ENCODE results near the gene ANKRD40.

The ANKRD40 gene

DNA sequence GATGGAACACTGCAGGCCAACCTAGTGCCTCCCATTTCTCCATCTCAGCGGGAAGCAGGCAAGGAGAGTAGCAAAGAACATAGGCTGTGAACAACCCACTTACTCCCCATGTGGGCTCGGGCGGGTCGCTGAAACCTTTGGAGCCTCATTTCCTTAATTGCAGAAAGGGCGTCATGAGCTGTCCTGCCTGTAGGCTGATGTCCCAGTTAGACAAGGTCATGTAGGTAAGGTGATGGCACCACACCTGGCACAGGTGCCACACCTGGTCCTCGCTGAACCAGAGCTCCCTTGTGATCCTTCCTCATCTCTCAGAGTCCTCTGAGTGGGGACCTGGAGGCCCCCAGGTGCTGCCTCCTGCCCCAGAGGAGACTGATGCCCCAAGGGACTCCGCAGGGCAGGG, 50.1 kb downstream of the ANKRD40 start:
- no peak for DNase-seq (ENCODE audit: insufficient read length, low spot score)
- FAIRE-seq: no peak
- TF ChIP-seq POLR2AphosphoS5 (IDR thresholded peaks at IDR 0.05; ENCODE audit: low read depth, low read length): no peak
- no peak for TF ChIP-seq POU2F2 (IDR thresholded peaks at IDR 0.05; ENCODE audit: low read depth, low read length)
- no peak for TF ChIP-seq PAX5 (IDR thresholded peaks at IDR 0.05; ENCODE audit: insufficient read depth, low read length, severe bottlenecking)
- no peak for TF ChIP-seq TAF1 (IDR thresholded peaks at IDR 0.05; ENCODE audit: low read depth, low read length)
- TF ChIP-seq SPI1 (IDR thresholded peaks at IDR 0.05; ENCODE audit: low read depth, low read length): no peak
- no peak for TF ChIP-seq POLR2A (IDR thresholded peaks at IDR 0.05; ENCODE audit: low read depth, low read length)

GRCh38 chr17:50657054-50657453, 50.7 kb downstream of the ANKRD40 start:
- FAIRE-seq: no peak
- TF ChIP-seq POU2F2 (IDR thresholded peaks at IDR 0.05; ENCODE audit: low read depth, low read length) (no peak), SPI1 (IDR thresholded peaks at IDR 0.05; ENCODE audit: low read depth, low read length) (no peak), TAF1 (IDR thresholded peaks at IDR 0.05; ENCODE audit: low read depth, low read length) (no peak), POLR2A (IDR thresholded peaks at IDR 0.05; ENCODE audit: low read depth, low read length) (no peak), PAX5 (IDR thresholded peaks at IDR 0.05; ENCODE audit: insufficient read depth, low read length, severe bottlenecking) (no peak), POLR2AphosphoS5 (IDR thresholded peaks at IDR 0.05; ENCODE audit: low read depth, low read length) (no peak)

DNA sequence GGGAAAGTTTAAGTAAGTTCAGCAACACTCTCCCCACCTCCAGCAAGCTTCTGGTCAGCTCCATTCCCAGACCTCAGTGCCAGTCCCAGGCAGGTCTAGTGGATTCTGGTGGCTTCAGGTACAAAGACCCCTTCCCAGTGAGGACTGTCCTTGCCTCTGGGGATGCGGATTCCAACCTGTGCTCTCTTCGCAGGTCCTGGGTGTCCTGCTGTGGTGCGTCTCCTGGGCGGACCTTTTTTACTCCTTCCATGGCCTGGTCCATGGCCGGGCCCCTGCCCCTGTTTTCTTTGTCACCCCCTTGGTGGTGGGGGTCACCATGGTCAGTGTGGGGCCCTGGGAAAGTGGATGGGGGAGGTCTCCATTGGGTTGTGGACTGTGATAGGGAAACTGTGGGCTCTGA, 51.2 kb downstream of the ANKRD40 start:
- no peak for TF ChIP-seq PAX5 (IDR thresholded peaks at IDR 0.05; ENCODE audit: insufficient read depth, low read length, severe bottlenecking)
- no peak for TF ChIP-seq SPI1 (IDR thresholded peaks at IDR 0.05; ENCODE audit: low read depth, low read length)
- no peak for TF ChIP-seq POLR2A (IDR thresholded peaks at IDR 0.05; ENCODE audit: low read depth, low read length)
- TF ChIP-seq POLR2AphosphoS5 (IDR thresholded peaks at IDR 0.05; ENCODE audit: low read depth, low read length): no peak
- no peak for DNase-seq (ENCODE audit: insufficient read length, low spot score)
- no peak for FAIRE-seq

More at GRCh38 chr17:50657054-50657453, 50.7 kb downstream of the ANKRD40 start:
- DNase-seq (ENCODE audit: insufficient read length, low spot score): no peak

GRCh38 chr17:50653738-50654137, 54.0 kb downstream of the ANKRD40 start:
- no peak for FAIRE-seq
- TF ChIP-seq POU2F2 (IDR thresholded peaks at IDR 0.05; ENCODE audit: low read depth, low read length) (no peak), POLR2AphosphoS5 (IDR thresholded peaks at IDR 0.05; ENCODE audit: low read depth, low read length) (no peak), SPI1 (IDR thresholded peaks at IDR 0.05; ENCODE audit: low read depth, low read length) (no peak), PAX5 (IDR thresholded peaks at IDR 0.05; ENCODE audit: insufficient read depth, low read length, severe bottlenecking) (no peak), TAF1 (IDR thresholded peaks at IDR 0.05; ENCODE audit: low read depth, low read length) (no peak), POLR2A (IDR thresholded peaks at IDR 0.05; ENCODE audit: low read depth, low read length) (no peak)
- DNase-seq (ENCODE audit: insufficient read length, low spot score): no peak

DNA sequence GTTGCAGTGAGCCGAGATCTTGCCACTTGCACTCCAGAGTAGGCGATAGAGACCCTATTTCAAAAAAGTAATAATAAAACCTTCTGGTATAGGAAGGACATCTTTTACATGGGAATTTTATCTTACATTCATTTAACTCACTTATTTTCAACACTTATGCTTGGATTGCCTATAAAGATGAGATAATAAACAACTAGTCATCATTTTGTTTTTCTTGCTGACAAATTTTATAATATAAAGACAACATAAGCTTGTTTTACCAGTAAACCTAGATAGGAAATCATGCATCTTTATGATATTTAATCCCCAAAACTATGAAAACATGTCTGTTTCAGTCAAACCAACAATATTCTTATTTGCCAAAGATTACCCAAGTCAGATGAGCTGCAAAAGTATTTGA, 56.1 kb downstream of the ANKRD40 start:
- FAIRE-seq (no peak), DNase-seq (ENCODE audit: insufficient read length, low spot score) (no peak)
- TF ChIP-seq PAX5 (IDR thresholded peaks at IDR 0.05; ENCODE audit: insufficient read depth, low read length, severe bottlenecking) (no peak), POLR2A (IDR thresholded peaks at IDR 0.05; ENCODE audit: low read depth, low read length) (no peak), SPI1 (IDR thresholded peaks at IDR 0.05; ENCODE audit: low read depth, low read length) (no peak), POU2F2 (IDR thresholded peaks at IDR 0.05; ENCODE audit: low read depth, low read length) (no peak), POLR2AphosphoS5 (IDR thresholded peaks at IDR 0.05; ENCODE audit: low read depth, low read length) (no peak), TAF1 (IDR thresholded peaks at IDR 0.05; ENCODE audit: low read depth, low read length) (no peak)

DNA sequence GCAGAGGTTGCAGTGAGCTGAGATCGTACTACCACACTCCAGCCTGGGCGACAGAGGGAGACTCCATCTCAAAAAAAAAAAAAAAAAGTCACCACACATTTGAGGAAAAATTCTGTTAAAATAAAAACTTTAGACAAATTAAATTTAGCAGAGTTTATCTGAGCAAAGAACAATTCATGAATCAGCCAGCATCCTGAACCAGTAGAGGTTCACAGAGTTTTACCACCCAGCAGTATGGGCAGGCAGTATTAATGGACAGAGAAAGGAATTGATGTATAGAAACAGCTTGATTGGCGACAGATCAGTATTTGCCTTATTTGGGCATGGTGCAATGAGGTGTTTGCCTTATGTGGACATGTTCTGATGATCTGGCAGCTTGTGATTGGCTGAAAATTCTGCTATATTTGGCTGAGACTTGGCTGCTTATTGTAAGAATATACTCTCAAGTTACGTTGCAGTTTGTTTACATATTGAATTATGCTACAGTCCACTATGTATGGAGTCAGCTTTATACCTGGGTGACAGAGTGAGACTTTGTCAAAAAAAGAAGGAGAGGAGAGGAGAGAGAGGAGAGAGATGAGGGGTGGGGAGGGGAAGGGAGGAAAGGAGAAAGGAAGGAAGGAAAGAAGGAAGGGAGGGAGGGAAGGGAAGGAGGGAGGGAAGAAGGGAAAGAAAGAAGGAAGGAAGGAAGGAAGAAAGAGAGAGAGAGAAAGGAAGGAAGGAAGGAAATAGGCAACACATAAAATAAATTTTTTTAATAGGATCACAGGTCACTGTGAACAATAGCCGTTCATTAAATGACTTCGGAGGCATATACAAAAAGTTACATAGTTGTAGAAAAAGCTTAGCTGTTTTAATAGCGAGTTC, 58.4 kb downstream of the ANKRD40 start:
- TF ChIP-seq TAF1 (IDR thresholded peaks at IDR 0.05; ENCODE audit: low read depth, low read length): no peak
- no peak for TF ChIP-seq POLR2AphosphoS5 (IDR thresholded peaks at IDR 0.05; ENCODE audit: low read depth, low read length)
- no peak for TF ChIP-seq POU2F2 (IDR thresholded peaks at IDR 0.05; ENCODE audit: low read depth, low read length)
- TF ChIP-seq SPI1 (IDR thresholded peaks at IDR 0.05; ENCODE audit: low read depth, low read length): no peak
- no peak for TF ChIP-seq PAX5 (IDR thresholded peaks at IDR 0.05; ENCODE audit: insufficient read depth, low read length, severe bottlenecking)
- TF ChIP-seq POLR2A (IDR thresholded peaks at IDR 0.05; ENCODE audit: low read depth, low read length): no peak
- FAIRE-seq: no peak
- DNase-seq (ENCODE audit: insufficient read length, low spot score): no peak

DNA sequence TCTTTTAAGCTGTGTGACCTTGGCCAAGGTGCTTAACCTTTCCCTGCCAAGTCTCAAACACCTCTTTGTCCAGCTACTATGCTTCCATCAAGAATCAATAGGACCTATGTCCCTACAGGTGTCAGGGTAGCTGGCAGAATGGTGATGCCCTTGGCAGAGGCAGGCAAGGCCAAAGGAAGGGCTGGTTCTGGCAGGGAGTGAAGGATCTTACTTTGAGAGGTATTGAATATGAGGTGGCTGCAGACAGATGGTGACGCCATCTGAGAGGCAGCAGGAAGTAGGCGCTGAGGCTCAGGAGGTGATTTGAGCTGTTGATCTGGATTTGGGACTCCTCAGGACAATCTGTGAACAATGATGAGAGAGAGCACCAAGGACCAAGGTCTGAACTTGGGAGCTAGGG, 60.5 kb downstream of the ANKRD40 start:
- DNase-seq (ENCODE audit: insufficient read length, low spot score) (no peak), FAIRE-seq (no peak)
- TF ChIP-seq POU2F2 (IDR thresholded peaks at IDR 0.05; ENCODE audit: low read depth, low read length) (no peak), PAX5 (IDR thresholded peaks at IDR 0.05; ENCODE audit: insufficient read depth, low read length, severe bottlenecking) (no peak), TAF1 (IDR thresholded peaks at IDR 0.05; ENCODE audit: low read depth, low read length) (no peak), POLR2A (IDR thresholded peaks at IDR 0.05; ENCODE audit: low read depth, low read length) (no peak), POLR2AphosphoS5 (IDR thresholded peaks at IDR 0.05; ENCODE audit: low read depth, low read length) (no peak), SPI1 (IDR thresholded peaks at IDR 0.05; ENCODE audit: low read depth, low read length) (no peak)

GRCh38 chr17:50645748-50646682, 61.7 kb downstream of the ANKRD40 start:
- FAIRE-seq (no peak), DNase-seq (ENCODE audit: insufficient read length, low spot score) (no peak)
- TF ChIP-seq SPI1 (IDR thresholded peaks at IDR 0.05; ENCODE audit: low read depth, low read length): no peak
- no peak for TF ChIP-seq POLR2A (IDR thresholded peaks at IDR 0.05; ENCODE audit: low read depth, low read length)
- no peak for TF ChIP-seq POLR2AphosphoS5 (IDR thresholded peaks at IDR 0.05; ENCODE audit: low read depth, low read length)
- TF ChIP-seq TAF1 (IDR thresholded peaks at IDR 0.05; ENCODE audit: low read depth, low read length): no peak
- no peak for TF ChIP-seq POU2F2 (IDR thresholded peaks at IDR 0.05; ENCODE audit: low read depth, low read length)
- no peak for TF ChIP-seq PAX5 (IDR thresholded peaks at IDR 0.05; ENCODE audit: insufficient read depth, low read length, severe bottlenecking)

Measured in GM12891 (cell line).